Measurements from ENCODE around the gene IGF1R. TPM values are rescaled to one million over a fixed set of nuclear protein-coding genes. Genes with fewer than 3 reads are reported as not detected.

The IGF1R gene
- total RNA-seq, result 25.0 and 44.0 TPM in 2 replicates

GRCh38 chr15:98647774-98648653 lies at the start of gene IGF1R:
Gene IGF1R, plus strand, starts transcription at chr15:98648539. Its CDS starts 1,043 bp downstream, at chr15:98649582.

